HEK293 (cell line): ENCODE data around the gene MTA3.

Experiments used
- CTCF ChIA-PET: fragments of 350-600 bp; formaldehyde crosslinking; extraction: SDS; loops from one replicate; lab custom pipeline; 2021; ENCODE audit warnings: antibody characterized with exemption; lab: Yijun Ruan, JAX
- POLR2A ChIA-PET: fragments of 300-600 bp; formaldehyde crosslinking; extraction: SDS; loops from one replicate; lab custom pipeline; 2020; ENCODE audit warnings: antibody characterized with exemption, inconsistent platforms; lab: Yijun Ruan, JAX
- H3K27ac ChIP-seq: fragments of 200-500 bp; sonication (Bioruptor generic); 2 replicates; pipeline ENCODE4 v1.5.1; 2014; ENCODE audit warnings: low read depth, low read length, control low read depth, inconsistent platforms; ENCODE audit errors: extremely low read depth
- H3K36me3 ChIP-seq, 2 experiments: fragments of 200-500 bp in 1 of 2; sonication (Bioruptor generic) in 1 of 2; 1 replicate in 1 of 2; 2 replicates in 1 of 2; pipeline ENCODE4 v1.5.1; 2014 to 2017; ENCODE audit warnings: inconsistent platforms in 2 of 2, low read length in 2 of 2; ENCODE audit not compliant: control insufficient read depth in 2 of 2, insufficient read depth in 1 of 2
- H3K4me1 ChIP-seq: fragments of 200-500 bp; sonication (Bioruptor generic); 2 replicates; pipeline ENCODE4 v1.5.1; 2014; ENCODE audit warnings: mild to moderate bottlenecking, low read length, inconsistent platforms; ENCODE audit not compliant: control insufficient read depth, insufficient read depth
- H3K4me3 ChIP-seq: 2 replicates; pipeline ENCODE4 v1.5.1; 2011; ENCODE audit warnings: low read depth, mild to moderate bottlenecking, control low read depth, low read length, moderate library complexity
- H3K9me3 ChIP-seq: fragments of 200-500 bp; sonication (Bioruptor generic); 2 replicates; pipeline ENCODE4 v1.5.1; 2014; ENCODE audit warnings: low read depth, low read length, inconsistent platforms; ENCODE audit not compliant: control insufficient read depth, insufficient read depth
- ATF2 ChIP-seq: fragments of 450-650 bp; formaldehyde crosslinking; IDR thresholded peaks from 2 replicates; pipeline ENCODE4 v1.5.1; 2016; ENCODE audit warnings: missing biosample characterization, missing genetic modification characterization, low read depth
- BCL6B ChIP-seq: fragments of 450-650 bp; formaldehyde crosslinking; IDR thresholded peaks from 2 replicates; pipeline ENCODE4 v1.5.1; 2017; ENCODE audit warnings: missing biosample characterization, missing genetic modification characterization
- GLI2 ChIP-seq: fragments of 450-650 bp; formaldehyde crosslinking; IDR thresholded peaks from 2 replicates; pipeline ENCODE4; 2017; ENCODE audit warnings: missing biosample characterization, missing genetic modification characterization, low read depth, borderline replicate concordance
- INSM2 ChIP-seq: fragments of 450-650 bp; formaldehyde crosslinking; IDR thresholded peaks from 2 replicates; pipeline ENCODE4 v1.5.1; 2016; ENCODE audit warnings: missing biosample characterization, missing genetic modification characterization
- RBAK ChIP-seq: fragments of 450-650 bp; formaldehyde crosslinking; IDR thresholded peaks from 2 replicates; pipeline ENCODE4 v1.5.1; 2016; ENCODE audit warnings: missing biosample characterization, missing genetic modification characterization
- ZBTB20 ChIP-seq: fragments of 450-650 bp; formaldehyde crosslinking; IDR thresholded peaks from 2 replicates; pipeline ENCODE4 v1.5.1; 2016; ENCODE audit warnings: missing biosample characterization, missing genetic modification characterization
- ZNF23 ChIP-seq: fragments of 450-650 bp; formaldehyde crosslinking; IDR thresholded peaks from 2 replicates; pipeline ENCODE4 v1.5.1; 2016; ENCODE audit warnings: missing biosample characterization, missing genetic modification characterization, borderline replicate concordance
- ZNF404 ChIP-seq: fragments of 450-650 bp; formaldehyde crosslinking; IDR thresholded peaks from 2 replicates; pipeline ENCODE4 v1.5.1; 2017; ENCODE audit warnings: missing biosample characterization, missing genetic modification characterization
- ZNF514 ChIP-seq: fragments of 450-650 bp; formaldehyde crosslinking; IDR thresholded peaks from 2 replicates; pipeline ENCODE4 v1.5.1; 2016; ENCODE audit warnings: missing biosample characterization, missing genetic modification characterization
- ZNF548 ChIP-seq: fragments of 450-650 bp; formaldehyde crosslinking; IDR thresholded peaks from 2 replicates; pipeline ENCODE4 v1.5.1; 2016; ENCODE audit warnings: missing biosample characterization, missing genetic modification characterization
- ZNF549 ChIP-seq: fragments of 450-650 bp; IDR thresholded peaks from 2 replicates; pipeline ENCODE4 v1.5.1; 2018; ENCODE audit warnings: missing biosample characterization, missing genetic modification characterization, mild to moderate bottlenecking, inconsistent platforms, moderate library complexity
- ZNF596 ChIP-seq: fragments of 450-650 bp; IDR thresholded peaks from 2 replicates; pipeline ENCODE4 v1.5.0; 2018; ENCODE audit warnings: missing biosample characterization, mild to moderate bottlenecking, missing genetic modification characterization, moderate library complexity
- ZNF610 ChIP-seq: fragments of 450-650 bp; formaldehyde crosslinking; IDR thresholded peaks from 2 replicates; pipeline ENCODE4 v1.5.1; 2016; ENCODE audit warnings: missing biosample characterization, missing genetic modification characterization, borderline replicate concordance
- ZNF639 ChIP-seq: fragments of 450-650 bp; formaldehyde crosslinking; IDR thresholded peaks from 2 replicates; pipeline ENCODE4 v1.5.1; 2016; ENCODE audit warnings: missing biosample characterization, missing genetic modification characterization
- ZNF664 ChIP-seq: fragments of 450-650 bp; formaldehyde crosslinking; IDR thresholded peaks from 2 replicates; pipeline ENCODE4 v1.5.1; 2016; ENCODE audit warnings: missing biosample characterization, missing genetic modification characterization
- ZNF677 ChIP-seq: fragments of 450-650 bp; IDR thresholded peaks from 2 replicates; pipeline ENCODE4 v1.5.0; 2018; ENCODE audit warnings: missing biosample characterization, mild to moderate bottlenecking, missing genetic modification characterization, moderate library complexity
- ZNF707 ChIP-seq: fragments of 450-650 bp; formaldehyde crosslinking; IDR thresholded peaks from 2 replicates; pipeline ENCODE4 v1.5.1; 2016; ENCODE audit warnings: missing biosample characterization, missing genetic modification characterization
- ZNF776 ChIP-seq: fragments of 450-650 bp; formaldehyde crosslinking; IDR thresholded peaks from 2 replicates; pipeline ENCODE4 v1.5.0; 2017; ENCODE audit warnings: missing biosample characterization, missing genetic modification characterization, borderline replicate concordance
- ZNF792 ChIP-seq: fragments of 450-650 bp; formaldehyde crosslinking; IDR thresholded peaks from 2 replicates; pipeline ENCODE4 v1.5.1; 2016; ENCODE audit warnings: missing biosample characterization, missing genetic modification characterization

Gene MTA3

GRCh38 chr2:42706836-42707235 lies 138.4 kb downstream of the MTA3 start (continued):
- TF ChIP-seq INSM2 (tag by site-specific recombination), result no peak
- no peak for TF ChIP-seq ZNF404 (tag by site-specific recombination)

GRCh38 chr2:42708179-42708578 lies 139.7 kb downstream of the MTA3 start:
- no peak overlapping the region for H3K4me3 ChIP-seq
- CTCF ChIA-PET, result no interaction called here
- TF ChIP-seq ZNF707 (tag by site-specific recombination) (no peak), ZNF548 (no peak), BCL6B (tag by site-specific recombination) (no peak), ATF2 (tag by site-specific recombination) (no peak)
- H3K27ac ChIP-seq, result no peak overlapping the region
- H3K4me1 ChIP-seq, result no peaks in the 10 kb centered on the region; the same call in 1 of the 2 replicates
- H3K9me3 ChIP-seq, result no peaks in the 10 kb centered on the region
- peaks cover 5 to 31% of the 10 kb centered on the region in 2 experiments for H3K36me3 ChIP-seq
- POLR2A ChIA-PET, result no interaction called here

GRCh38 chr2:42711896-42712295 lies 143.5 kb downstream of the MTA3 start:
- no peak overlapping the region for H3K4me3 ChIP-seq
- no peaks in the 10 kb centered on the region for H3K9me3 ChIP-seq
- H3K27ac ChIP-seq, result no peak overlapping the region
- no peaks in the 10 kb centered on the region for H3K4me1 ChIP-seq
- TF ChIP-seq ZNF514 (tag by site-specific recombination), result no peak
- TF ChIP-seq RBAK (tag by site-specific recombination), result no peak
- no peak for TF ChIP-seq ZNF677
- TF ChIP-seq ZNF776 (tag by site-specific recombination), result no peak
- TF ChIP-seq GLI2 (tag by site-specific recombination), result no peak
- no peak for TF ChIP-seq ZNF664 (tag by site-specific recombination)
- no peak for TF ChIP-seq ZNF23 (tag by site-specific recombination)
- TF ChIP-seq ZNF792 (tag by site-specific recombination), result no peak
- no peak for TF ChIP-seq ZBTB20 (tag by site-specific recombination)
- no peak for TF ChIP-seq ZNF596 (tag by site-specific recombination)
- no peak for TF ChIP-seq ZNF639 (tag by site-specific recombination)
- no peak for TF ChIP-seq ZNF610 (tag by site-specific recombination)
- no peak for TF ChIP-seq ZNF549
- ChIA-PET CTCF (interaction anchor here (0.6 kb wide), 1 partner anchor 774 kb away, joined by 6 read pairs; no protein-coding TSS in a partner anchor), POLR2A (interaction anchor here (0.6 to 0.7 kb wide), 2 partner anchors 9 to 304 kb away, joined by 3 read pairs; no protein-coding TSS in a partner anchor)
- peaks cover 4 to 26% of the 10 kb centered on the region in 2 experiments for H3K36me3 ChIP-seq
